Kidney (tissue), 14 donors: ENCODE results near the gene EEPD1. TPM values are rescaled to one million over a fixed set of nuclear protein-coding genes. Genes with fewer than 3 reads are reported as not detected.
A peak's percentile ranks its signal among the peaks of the same experiment; 100 is the strongest.

Experiments used
- DNase-seq, 5 donors: peaks; one replicate each; pipeline ENCODE4 v3.0.0-alpha.2; 2013 to 2020
- FAIRE-seq: peaks from 2 replicates; lab custom pipeline; 2012; peaks lifted over from hg19 to GRCh38; lab: Jason Lieb, UNC
- H3K27ac ChIP-seq, 2 donors: one replicate each; pipeline ENCODE4 v1.7.0; 2013; ENCODE audit warnings: low read depth in 2 of 2, low read length in 2 of 2, inconsistent platforms in 1 of 2
- H3K27me3 ChIP-seq: one replicate; pipeline ENCODE4 v1.7.1; 2013; ENCODE audit warnings: low read length, inconsistent platforms; ENCODE audit not compliant: control insufficient read depth, insufficient read depth
- H3K36me3 ChIP-seq, 3 donors: one replicate each; pipeline versions ENCODE4 v1.7.0 to v1.7.1; 2013; ENCODE audit warnings: low read length in 3 of 3, control low read depth in 1 of 3, inconsistent platforms in 1 of 3; ENCODE audit not compliant: insufficient read depth in 3 of 3, control insufficient read depth in 2 of 3
- H3K4me1 ChIP-seq, 3 donors: one replicate each; pipeline versions ENCODE4 v1.7.0 to v1.7.1; 2013; ENCODE audit warnings: low read length in 3 of 3, inconsistent platforms in 1 of 3, low read depth in 1 of 3; ENCODE audit not compliant: control insufficient read depth in 2 of 3, insufficient read depth in 2 of 3
- H3K4me3 ChIP-seq, 3 donors: one replicate each; pipeline versions ENCODE4 v1.7.0 to v1.8.1; 2013; ENCODE audit warnings: low read length in 3 of 3, control low read depth in 1 of 3, inconsistent platforms in 1 of 3
- H3K9ac ChIP-seq, 3 donors: one replicate each; pipeline versions ENCODE4 v1.7.0 to v1.7.1; 2013; ENCODE audit warnings: low read length in 3 of 3, control low read depth in 1 of 3, inconsistent platforms in 1 of 3
- H3K9me3 ChIP-seq, 3 donors: one replicate each; pipeline versions ENCODE4 v1.7.0 to v1.7.1; 2013; ENCODE audit warnings: low read length in 3 of 3, control low read depth in 1 of 3, inconsistent platforms in 1 of 3; ENCODE audit not compliant: control insufficient read depth in 2 of 3, insufficient read depth in 1 of 3
- intact Hi-C: fragments of 100-400 bp; cut with DNase I; formaldehyde crosslinking; loops from one replicate; pipeline ENCODE4 v1.11.1; 2022
- polyA plus RNA-seq: library from polyadenylated mRNA; stranded (reverse); fragments of 350-450 nt; fragmentation: Illumina TruSeq; extraction: RNeasy Lipid Tissue Mini Kit (QIAGEN cat#74804); gene quantifications from one replicate; pipeline ENCODE4 v1.2.3, GENCODE V29; 2014; ENCODE audit warnings: low read depth, low replicate concordance; ENCODE audit not compliant: insufficient read depth
- total RNA-seq: library from RNA; stranded (reverse); fragmentation: NEBNext Ultra II Directional; extraction: Animal tissue kit (Norgen Biotek cat#: 25700); gene quantifications from one replicate; pipeline ENCODE4 v1.2.1, GENCODE V29; 2021
- TF ChIP-seq, protein P1 (sequence below): IDR thresholded peaks from 3 replicates; pipeline ENCODE4 v1.5.1; 2012; ENCODE audit warnings: mild to moderate bottlenecking, moderate library complexity, borderline replicate concordance; ENCODE audit not compliant: insufficient read depth; ENCODE audit errors: extremely low read depth
- donor health status: control.
- donor health status: control.
- donor health status: control.
- donor health status: control.
- donor health status: control.
- donor health status: DM: yes; HTN: yes; CAD: no.
- donor health status: Normal renal cell carcinoma (clear cell type).

The EEPD1 gene
- total and polyA plus RNA-seq, 2 donors from 2014 or later: 6.3 to 6.4 TPM

- Histone ChIP-seq H3K9me3 (no peaks in the 10 kb centered on the region), H3K36me3 (no peaks in the 10 kb centered on the region), H3K4me3 (no peak overlapping the region), H3K27ac (no peak overlapping the region), H3K9ac (no peak overlapping the region), H3K4me1 (peaks cover 0 to 10% (median 6%) of the 10 kb centered on the region in 3 donors), H3K27me3 (no peaks in the 10 kb centered on the region)
- DNase-seq (no peak), FAIRE-seq (no peak)
- TF ChIP-seq, protein P1, sequence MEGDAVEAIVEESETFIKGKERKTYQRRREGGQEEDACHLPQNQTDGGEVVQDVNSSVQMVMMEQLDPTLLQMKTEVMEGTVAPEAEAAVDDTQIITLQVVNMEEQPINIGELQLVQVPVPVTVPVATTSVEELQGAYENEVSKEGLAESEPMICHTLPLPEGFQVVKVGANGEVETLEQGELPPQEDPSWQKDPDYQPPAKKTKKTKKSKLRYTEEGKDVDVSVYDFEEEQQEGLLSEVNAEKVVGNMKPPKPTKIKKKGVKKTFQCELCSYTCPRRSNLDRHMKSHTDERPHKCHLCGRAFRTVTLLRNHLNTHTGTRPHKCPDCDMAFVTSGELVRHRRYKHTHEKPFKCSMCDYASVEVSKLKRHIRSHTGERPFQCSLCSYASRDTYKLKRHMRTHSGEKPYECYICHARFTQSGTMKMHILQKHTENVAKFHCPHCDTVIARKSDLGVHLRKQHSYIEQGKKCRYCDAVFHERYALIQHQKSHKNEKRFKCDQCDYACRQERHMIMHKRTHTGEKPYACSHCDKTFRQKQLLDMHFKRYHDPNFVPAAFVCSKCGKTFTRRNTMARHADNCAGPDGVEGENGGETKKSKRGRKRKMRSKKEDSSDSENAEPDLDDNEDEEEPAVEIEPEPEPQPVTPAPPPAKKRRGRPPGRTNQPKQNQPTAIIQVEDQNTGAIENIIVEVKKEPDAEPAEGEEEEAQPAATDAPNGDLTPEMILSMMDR: no peak
- intact Hi-C loops: no loop called here
These were observed 40.1 kb upstream of the EEPD1 start for GRCh38 chr7:36112969-36113368.

DNA sequence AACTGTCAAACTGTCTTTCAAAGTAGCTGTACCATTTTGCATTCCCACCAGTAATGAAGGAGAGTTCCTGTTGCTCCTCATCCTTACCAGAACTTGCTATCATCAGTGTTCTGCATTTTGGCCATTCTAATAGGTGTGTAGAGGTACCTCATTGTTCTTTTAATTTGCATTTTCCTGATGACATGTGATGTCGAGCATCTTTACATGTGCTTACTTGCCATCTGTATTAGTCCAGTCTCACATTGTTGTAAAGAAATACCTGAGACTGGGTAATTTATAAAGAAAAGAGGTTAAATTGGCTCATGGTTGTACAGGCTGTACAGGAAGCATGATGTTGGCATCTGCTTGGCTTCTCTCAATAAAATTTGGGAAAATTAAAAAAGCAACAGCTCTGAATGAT is 38.7 kb upstream of the EEPD1 start:
- TF ChIP-seq, protein P1: no peak

DNA sequence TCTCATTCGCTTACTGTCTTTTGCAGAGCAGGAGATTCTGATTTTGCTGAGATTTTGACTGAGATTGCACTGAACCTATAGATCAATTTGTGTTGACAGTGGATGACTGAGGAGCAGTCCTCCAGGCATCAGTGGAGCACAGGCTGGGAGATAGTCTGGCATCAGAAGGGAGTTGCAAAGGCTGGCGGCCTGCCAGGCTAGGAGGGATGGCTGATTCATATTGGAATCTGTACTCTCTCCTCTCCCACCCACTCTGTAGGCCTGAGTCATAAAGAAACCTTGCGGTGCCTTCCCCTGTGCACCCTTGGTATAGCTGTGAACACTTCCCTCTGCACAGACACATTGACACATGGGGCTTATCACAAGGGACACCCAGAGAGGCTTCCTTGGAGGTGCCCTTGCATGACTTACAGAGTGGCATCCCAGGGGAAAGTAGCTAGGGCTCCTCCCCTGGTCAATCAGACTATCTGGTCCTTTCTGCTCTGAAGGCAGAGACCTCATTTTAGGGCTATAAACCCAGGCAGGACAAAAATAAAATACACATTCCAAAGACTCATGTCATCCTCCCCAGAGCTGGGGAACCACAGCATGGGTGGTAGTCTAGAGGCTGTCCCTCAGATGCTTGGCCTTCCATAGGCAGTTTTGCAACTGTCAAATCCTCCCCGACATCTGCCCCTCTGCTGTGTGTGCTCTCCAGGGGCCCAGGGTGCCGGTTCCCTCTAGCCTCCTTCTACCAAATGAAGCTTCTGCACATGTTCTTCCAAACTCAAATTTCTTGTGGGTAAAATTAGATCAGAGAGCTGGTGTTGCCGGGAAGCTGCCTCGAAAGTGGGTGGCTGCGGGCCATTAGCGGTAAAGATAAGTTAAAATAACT is 37.4 kb upstream of the EEPD1 start:
- Histone ChIP-seq H3K27ac (no peak overlapping the region), H3K36me3 (no peaks in the 10 kb centered on the region), H3K9me3 (no peaks in the 10 kb centered on the region), H3K4me3 (no peak overlapping the region), H3K27me3 (no peaks in the 10 kb centered on the region), H3K4me1 (peaks cover 0 to 8% (median 6%) of the 10 kb centered on the region in 3 donors), H3K9ac (no peak overlapping the region)
- no peak for FAIRE-seq
- TF ChIP-seq, protein P1: no peak
- intact Hi-C loops: no loop called here
- DNase-seq: peak in 2 of 5 donors; percentile 34 to 89

More for the DNA sequence above, 38.7 kb upstream of the EEPD1 start:
- intact Hi-C loops: no loop called here
- H3K27me3 ChIP-seq: no peaks in the 10 kb centered on the region
- no peak overlapping the region for H3K9ac ChIP-seq
- H3K36me3 ChIP-seq: no peaks in the 10 kb centered on the region
- FAIRE-seq: no peak
- no peak overlapping the region for H3K4me3 ChIP-seq
- no peak overlapping the region for H3K27ac ChIP-seq
- H3K9me3 ChIP-seq: no peaks in the 10 kb centered on the region
- peaks cover 0 to 8% (median 6%) of the 10 kb centered on the region in 3 donors for H3K4me1 ChIP-seq
- no peak for DNase-seq
